ENCODE data around the gene ZNF12. TPM values are rescaled to one million over a fixed set of nuclear protein-coding genes. Genes with fewer than 3 reads are reported as not detected.

ZNF12 gene
- total RNA-seq, 1 experiment from 2014 or later: 12.5 TPM

GRCh38 chr7:6642239-6642839 lies 64.4 kb downstream of the ZNF12 start:
- Histone ChIP-seq H3K9ac (ENCODE audit: low read length) (no peak overlapping the region), H3K79me2 (ENCODE audit: low read length) (peaks cover 35% of the 10 kb centered on the region), H3K27ac (ENCODE audit: low read length) (no peak overlapping the region), H3K4me1 (ENCODE audit: insufficient read depth, low read length) (peaks cover 9% of the 10 kb centered on the region; the same call in 1 of the 2 replicates), H4K20me1 (ENCODE audit: low read length) (no peaks in the 10 kb centered on the region), H2AFZ (ENCODE audit: low read length) (no peak overlapping the region), H3K4me2 (ENCODE audit: low read length) (no peak overlapping the region), H3F3A (ENCODE audit: low read length, unreplicated experiment) (no peaks in the 10 kb centered on the region), H3K9me2 (replicated peaks; ENCODE audit: low read length) (no peaks in the 10 kb centered on the region), H3K27me3 (ENCODE audit: low read length) (no peaks in the 10 kb centered on the region), H3K9me3 (ENCODE audit: low read length) (no peaks in the 10 kb centered on the region), H3K4me3 (ENCODE audit: low read length) (no peak overlapping the region), H3K36me3 (ENCODE audit: low read depth, low read length) (peaks cover 17% of the 10 kb centered on the region)
- BruUV-seq (replicated peaks): no TSS peak
- CTCF ChIA-PET: no interaction called here
- DNase-seq (no peak), ATAC-seq (no peak)
- POLR2A ChIA-PET (ENCODE audit: unreplicated experiment): no interaction called here
- intact Hi-C loops (cut with micrococcal nuclease): no loop called here
- TF ChIP-seq EZH2 (IDR thresholded peaks at IDR 0.05; ENCODE audit: low read length, unreplicated experiment): no peak
- no peak for TF ChIP-seq CTCF (conservative IDR thresholded peaks at IDR 0.05; ENCODE audit: low read depth, low read length)
- TF ChIP-seq EZH2phosphoT487 (IDR thresholded peaks at IDR 0.05; ENCODE audit: borderline replicate concordance, low read length): no peak

GRCh38 chr7:6641305-6642035 lies 65.3 kb downstream of the ZNF12 start:
- peaks cover 9% of the 10 kb centered on the region; the same call in 1 of the 2 replicates for H3K4me1 ChIP-seq (ENCODE audit: insufficient read depth, low read length)
- H2AFZ ChIP-seq (ENCODE audit: low read length): no peak overlapping the region
- no peaks in the 10 kb centered on the region for H3K9me2 ChIP-seq (replicated peaks; ENCODE audit: low read length)
- H3K4me2 ChIP-seq (ENCODE audit: low read length): no peak overlapping the region
- POLR2A ChIA-PET (ENCODE audit: unreplicated experiment): no interaction called here
- H3K9ac ChIP-seq (ENCODE audit: low read length): no peak overlapping the region
- DNase-seq: no peak
- peaks cover 17% of the 10 kb centered on the region for H3K36me3 ChIP-seq (ENCODE audit: low read depth, low read length)
- CTCF ChIA-PET: no interaction called here
- H3K27ac ChIP-seq (ENCODE audit: low read length): no peak overlapping the region
- no peaks in the 10 kb centered on the region for H3F3A ChIP-seq (ENCODE audit: low read length, unreplicated experiment)
- intact Hi-C loops (cut with micrococcal nuclease): no loop called here
- no peak overlapping the region for H3K4me3 ChIP-seq (ENCODE audit: low read length)
- H4K20me1 ChIP-seq (ENCODE audit: low read length): no peaks in the 10 kb centered on the region
- no peaks in the 10 kb centered on the region for H3K9me3 ChIP-seq (ENCODE audit: low read length)
- no TSS peak for BruUV-seq (replicated peaks)
- no peak for ATAC-seq
- peaks cover 39% of the 10 kb centered on the region for H3K79me2 ChIP-seq (ENCODE audit: low read length)
- H3K27me3 ChIP-seq (ENCODE audit: low read length): no peaks in the 10 kb centered on the region
- TF ChIP-seq CTCF (conservative IDR thresholded peaks at IDR 0.05; ENCODE audit: low read depth, low read length) (no peak), EZH2 (IDR thresholded peaks at IDR 0.05; ENCODE audit: low read length, unreplicated experiment) (no peak), EZH2phosphoT487 (IDR thresholded peaks at IDR 0.05; ENCODE audit: borderline replicate concordance, low read length) (no peak)

DNA sequence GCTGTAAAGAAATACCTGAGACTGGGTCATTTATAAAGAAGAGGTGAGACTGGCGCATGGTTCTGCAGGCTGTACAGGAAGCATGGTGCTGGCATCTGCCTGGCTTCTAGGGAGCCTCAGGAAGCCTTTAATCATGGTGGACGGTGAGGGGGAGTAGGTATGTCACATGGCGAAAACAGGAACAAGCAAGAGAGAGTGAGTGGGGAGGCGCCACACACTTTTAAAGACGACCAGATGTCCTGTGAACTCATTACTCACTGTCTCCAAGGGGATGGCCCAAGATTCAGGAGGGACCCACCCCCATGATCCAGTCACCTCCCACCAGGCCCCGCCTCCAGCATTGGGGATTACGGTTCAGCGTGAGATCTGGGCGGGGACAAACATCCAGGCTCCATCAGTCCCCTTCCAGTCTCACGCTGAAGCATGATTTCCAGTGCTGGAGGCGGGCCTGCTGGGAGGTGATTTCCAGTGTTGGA lies 66.5 kb downstream of the ZNF12 start:
- H2AFZ ChIP-seq (ENCODE audit: low read length): no peak overlapping the region
- no peak overlapping the region for H3K27ac ChIP-seq (ENCODE audit: low read length)
- no peaks in the 10 kb centered on the region for H3K9me3 ChIP-seq (ENCODE audit: low read length)
- no peak overlapping the region for H3K4me3 ChIP-seq (ENCODE audit: low read length)
- H3K36me3 ChIP-seq (ENCODE audit: low read depth, low read length): peaks cover 17% of the 10 kb centered on the region
- intact Hi-C loops (cut with micrococcal nuclease): no loop called here
- no peaks in the 10 kb centered on the region for H4K20me1 ChIP-seq (ENCODE audit: low read length)
- BruUV-seq (replicated peaks): no TSS peak
- TF ChIP-seq EZH2 (IDR thresholded peaks at IDR 0.05; ENCODE audit: low read length, unreplicated experiment): no peak
- no peak for TF ChIP-seq EZH2phosphoT487 (IDR thresholded peaks at IDR 0.05; ENCODE audit: borderline replicate concordance, low read length)
- no peak overlapping the region for H3K4me2 ChIP-seq (ENCODE audit: low read length)
- H3K27me3 ChIP-seq (ENCODE audit: low read length): no peaks in the 10 kb centered on the region
- no peak overlapping the region for H3K9ac ChIP-seq (ENCODE audit: low read length)
- peaks cover 12% of the 10 kb centered on the region; the same call in 1 of the 2 replicates for H3K4me1 ChIP-seq (ENCODE audit: insufficient read depth, low read length)
- POLR2A ChIA-PET (ENCODE audit: unreplicated experiment): interaction anchor here (0.6 kb wide), 1 partner anchor 836 kb away, joined by 3 read pairs; no protein-coding TSS in a partner anchor
- H3K9me2 ChIP-seq (replicated peaks; ENCODE audit: low read length): no peaks in the 10 kb centered on the region
- CTCF ChIA-PET: no interaction called here
- H3K79me2 ChIP-seq (ENCODE audit: low read length): peaks cover 39% of the 10 kb centered on the region
- no peaks in the 10 kb centered on the region for H3F3A ChIP-seq (ENCODE audit: low read length, unreplicated experiment)
- ATAC-seq (no peak), DNase-seq (no peak)
